ENCODE data around the gene SLC35G1.

SLC35G1 gene

GRCh38 chr10:93947524-93947923, 53.7 kb downstream of the SLC35G1 start:
- DNase-seq (ENCODE audit: low read depth in 3 of 3, low spot score in 1 of 3), result no peak

- no peak for DNase-seq (ENCODE audit: low read depth in 3 of 3, low spot score in 1 of 3)
Measured at GRCh38 chr10:93951905-93952304, 58.1 kb downstream of the SLC35G1 start.

All from stimulated activated CD4-positive, alpha-beta T cell treated with anti-CD3 and anti-CD28 coated beads, TNF-alpha, amount 100 ng/mL, for 1 hour (primary cell).